Keratinocyte (primary cell): ENCODE measurements around the gene TLR1. TPM values are rescaled to one million over a fixed set of nuclear protein-coding genes. Genes with fewer than 3 reads are reported as not detected.

Experiments
- DNase-seq: peaks from one replicate; pipeline ENCODE4 v3.0.0-alpha.2; 2011; ENCODE audit warnings: low read depth, missing footprints, low spot score
- FAIRE-seq: peaks from 2 replicates; lab custom pipeline; 2011; peaks lifted over from hg19 to GRCh38; lab: Jason Lieb, UNC
- H2AFZ ChIP-seq: 2 replicates; pipeline ENCODE4 v1.6.0; 2012; ENCODE audit warnings: low read length, control low read depth, inconsistent platforms; ENCODE audit not compliant: control insufficient read depth
- H3K27ac ChIP-seq: 2 replicates; pipeline ENCODE4 v1.5.1; 2011; ENCODE audit warnings: low read length; ENCODE audit not compliant: control insufficient read depth, insufficient read depth
- H3K27me3 ChIP-seq: 3 replicates; pipeline ENCODE4 v1.6.0; 2011; ENCODE audit warnings: low read length; ENCODE audit not compliant: control insufficient read depth, insufficient read depth; ENCODE audit errors: extremely low read depth
- H3K36me3 ChIP-seq, 2 experiments: 2 replicates in 1 of 2; 3 replicates in 1 of 2; pipeline ENCODE4 v1.5.1; 2011; ENCODE audit warnings: low read length in 2 of 2, mild to moderate bottlenecking in 1 of 2; ENCODE audit not compliant: control insufficient read depth in 2 of 2, insufficient read depth in 2 of 2; ENCODE audit errors: extremely low read depth in 1 of 2
- H3K4me1 ChIP-seq: 3 replicates; pipeline ENCODE4 v1.5.1; 2011; ENCODE audit warnings: low read length; ENCODE audit not compliant: control insufficient read depth, insufficient read depth; ENCODE audit errors: extremely low read depth
- H3K4me2 ChIP-seq: 3 replicates; pipeline ENCODE4 v1.6.0; 2011; ENCODE audit warnings: low read depth, low read length; ENCODE audit not compliant: control insufficient read depth, insufficient read depth; ENCODE audit errors: extremely low read depth
- H3K4me3 ChIP-seq, 3 experiments: fragments of 200-600 bp in 1 of 3; sonication (generic) in 1 of 3; 2 replicates in 2 of 3; 3 replicates in 1 of 3; pipeline ENCODE4 v1.5.1; 2011 to 2016; ENCODE audit warnings: low read length in 3 of 3, mild to moderate bottlenecking in 3 of 3, control low read depth in 2 of 3, inconsistent platforms in 1 of 3, low read depth in 1 of 3, mixed read lengths in 1 of 3, mixed run types in 1 of 3, moderate library complexity in 1 of 3; ENCODE audit not compliant: control insufficient read depth in 2 of 3, insufficient read depth in 2 of 3; ENCODE audit errors: extremely low read depth in 1 of 3
- H3K79me2 ChIP-seq: 2 replicates; pipeline ENCODE4 v1.6.0; 2012; ENCODE audit warnings: low read length; ENCODE audit not compliant: control insufficient read depth, insufficient read depth
- H3K9ac ChIP-seq: 3 replicates; pipeline ENCODE4 v1.6.0; 2011; ENCODE audit warnings: low read length; ENCODE audit not compliant: control insufficient read depth, insufficient read depth; ENCODE audit errors: extremely low read depth
- H3K9me1 ChIP-seq: 3 replicates; pipeline ENCODE4 v1.6.0; 2011; ENCODE audit warnings: low read length; ENCODE audit not compliant: control insufficient read depth, insufficient read depth; ENCODE audit errors: extremely low read depth
- H3K9me3 ChIP-seq: 2 replicates; pipeline ENCODE4 v1.5.1; 2012; ENCODE audit warnings: low read depth, low read length; ENCODE audit not compliant: control insufficient read depth
- H4K20me1 ChIP-seq: 3 replicates; pipeline ENCODE4 v1.6.0; 2011; ENCODE audit warnings: low read length; ENCODE audit not compliant: control insufficient read depth, insufficient read depth; ENCODE audit errors: extremely low read depth
- CTCF ChIP-seq, 3 experiments: IDR thresholded peaks in 1 of 3; conservative IDR thresholded peaks in 1 of 3; optimal IDR thresholded peaks in 1 of 3; 2 replicates in 2 of 3; 3 replicates in 1 of 3; pipeline versions ENCODE3 to v1.5.1; 2011; ENCODE audit warnings: low read length in 3 of 3, mild to moderate bottlenecking in 3 of 3, moderate library complexity in 2 of 3, control low read depth in 1 of 3, inconsistent platforms in 1 of 3; ENCODE audit not compliant: insufficient read depth in 2 of 3; ENCODE audit errors: extremely low read depth in 1 of 3
- EZH2 ChIP-seq: IDR thresholded peaks from one replicate; pipeline ENCODE4 v1.6.1; 2012; ENCODE audit warnings: inconsistent platforms, mild to moderate bottlenecking, low read length, moderate library complexity
- dilution Hi-C: fragments of 300-500 bp; cut with MboI; formaldehyde crosslinking; loops from one replicate; pipeline ENCODE4 v1.7.0; 2020; ENCODE audit warnings: low sequenced_read_pairs; ENCODE audit not compliant: extremely low pct_ligation_motif_present
- polyA plus RNA-seq, 5 experiments: library from polyadenylated mRNA; depleted of rRNA in 3 of 5; stranded (reverse) in 3 of 5; stranded (forward) in 1 of 5; unstranded in 1 of 5; fragments of >200 nt; gene quantifications; 1 replicate in 1 of 5; 2 replicates in 3 of 5; 3 replicates in 1 of 5; pipeline versions ENCODE4 v1.2.1 to v1.2.3, GENCODE V29; 2011 to 2012; ENCODE audit warnings: missing spikeins in 2 of 5, low read depth in 1 of 5, low replicate concordance in 1 of 5

Gene TLR1
- polyA plus RNA-seq, 1 donor (not counting 4 experiments of a cell fraction or from before 2014, with no cell fraction given) = 0.73 TPM

- TF ChIP-seq EZH2 = no peak
- no peak for TF ChIP-seq CTCF (optimal IDR thresholded peaks at IDR 0.05 in 1 of 3, IDR thresholded peaks at IDR 0.05 in 1 of 3, conservative IDR thresholded peaks at IDR 0.05 in 1 of 3; ENCODE audit: extremely low read depth in 1 of 3, insufficient read depth in 2 of 3, low read length in 3 of 3)
- H3K9ac ChIP-seq = no peak overlapping the region
- no peaks in the 10 kb centered on the region for H3K36me3 ChIP-seq
- H3K4me2 ChIP-seq = no peak overlapping the region
- H3K9me1 ChIP-seq = no peaks in the 10 kb centered on the region
- H3K4me3 ChIP-seq = no peak overlapping the region
- no peak overlapping the region for H3K27ac ChIP-seq
- no peak overlapping the region for H2AFZ ChIP-seq
- H3K27me3 ChIP-seq = no peaks in the 10 kb centered on the region
- H3K4me1 ChIP-seq = peaks cover 26% of the 10 kb centered on the region
- DNase-seq = no peak
- no peaks in the 10 kb centered on the region for H4K20me1 ChIP-seq
- dilution Hi-C loops = no loop called here
- H3K9me3 ChIP-seq = no peaks in the 10 kb centered on the region
- no peaks in the 10 kb centered on the region for H3K79me2 ChIP-seq
- no peak for FAIRE-seq
Observed at GRCh38 chr4:38815885-38816782, 11.5 kb upstream of the TLR1 start.

DNA sequence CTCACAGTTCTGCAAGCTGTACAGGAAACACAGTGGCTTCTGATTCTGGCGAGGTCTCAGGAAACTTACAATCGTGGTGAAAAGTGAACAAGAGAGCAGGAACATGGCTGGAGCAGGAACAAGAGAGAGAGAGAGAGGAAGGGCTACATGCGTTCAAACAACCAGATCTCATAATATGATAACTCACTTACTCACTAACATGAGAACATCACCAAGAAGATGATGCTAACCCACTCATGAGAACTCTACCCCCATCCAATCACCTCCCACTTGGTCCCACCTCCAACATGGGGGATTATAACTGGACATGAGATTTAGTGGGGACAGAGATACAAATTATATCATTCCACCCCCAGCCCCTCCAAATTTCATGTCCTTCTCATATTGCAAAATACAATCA lies 9.8 kb upstream of the TLR1 start:
- Histone ChIP-seq H3K36me3 (no peaks in the 10 kb centered on the region), H3K9me3 (no peaks in the 10 kb centered on the region), H3K4me2 (no peak overlapping the region), H3K27ac (no peak overlapping the region), H4K20me1 (no peaks in the 10 kb centered on the region), H3K4me1 (peaks cover 13% of the 10 kb centered on the region), H2AFZ (no peak overlapping the region), H3K4me3 (no peak overlapping the region), H3K79me2 (no peaks in the 10 kb centered on the region), H3K9me1 (no peaks in the 10 kb centered on the region), H3K27me3 (no peaks in the 10 kb centered on the region), H3K9ac (no peak overlapping the region)
- dilution Hi-C loops = no loop called here
- DNase-seq = no peak
- no peak for FAIRE-seq
- TF ChIP-seq EZH2 = no peak
- TF ChIP-seq CTCF (optimal IDR thresholded peaks at IDR 0.05 in 1 of 3, IDR thresholded peaks at IDR 0.05 in 1 of 3, conservative IDR thresholded peaks at IDR 0.05 in 1 of 3; ENCODE audit: extremely low read depth in 1 of 3, insufficient read depth in 2 of 3, low read length in 3 of 3) = no peak
